OCI-LY7 (cell line): ENCODE data around the gene LRRC75A.
"Not testable (repeated sequence)": the region's sequence is repeated elsewhere in the genome, so short reads cannot be mapped to it uniquely, and the experiment has no call there.

Source experiments
- EZH2phosphoT487 ChIP-seq: fragments of 200-600 bp; sonication (generic); IDR thresholded peaks from 2 replicates; pipeline ENCODE4 v1.6.1; 2018; ENCODE audit warnings: low read depth, borderline replicate concordance, mild to moderate bottlenecking, mixed run types, antibody characterized with exemption, low read length, moderate library complexity, mixed read lengths
- TF ChIP-seq, protein P1 (sequence below): fragments of 200-600 bp; sonication (generic); conservative IDR thresholded peaks from 2 replicates; pipeline ENCODE4 v1.5.1; 2014; ENCODE audit warnings: mild to moderate bottlenecking, antibody characterized with exemption, low read length, moderate library complexity, mixed read lengths

DNA sequence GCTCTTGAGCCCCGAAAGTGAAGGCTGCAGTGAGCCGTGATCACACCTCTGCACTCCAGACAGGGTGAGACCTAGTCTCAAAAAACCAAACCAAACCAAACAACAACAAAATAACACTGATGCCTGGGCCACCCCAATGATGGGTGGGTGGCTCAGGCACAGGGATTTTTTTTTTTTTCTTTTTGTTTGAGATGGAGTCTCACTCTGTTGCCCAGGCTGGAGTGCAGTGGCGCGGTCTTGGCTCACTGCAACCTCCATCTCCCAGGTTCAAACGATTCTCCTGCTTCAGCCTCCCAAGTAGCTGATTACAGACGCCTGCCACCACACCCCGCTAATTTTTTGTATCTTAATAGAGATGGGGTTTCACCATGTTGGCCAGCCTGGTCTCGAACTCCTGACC lies 39.7 kb downstream of the LRRC75A start:
- TF ChIP-seq, protein P1, sequence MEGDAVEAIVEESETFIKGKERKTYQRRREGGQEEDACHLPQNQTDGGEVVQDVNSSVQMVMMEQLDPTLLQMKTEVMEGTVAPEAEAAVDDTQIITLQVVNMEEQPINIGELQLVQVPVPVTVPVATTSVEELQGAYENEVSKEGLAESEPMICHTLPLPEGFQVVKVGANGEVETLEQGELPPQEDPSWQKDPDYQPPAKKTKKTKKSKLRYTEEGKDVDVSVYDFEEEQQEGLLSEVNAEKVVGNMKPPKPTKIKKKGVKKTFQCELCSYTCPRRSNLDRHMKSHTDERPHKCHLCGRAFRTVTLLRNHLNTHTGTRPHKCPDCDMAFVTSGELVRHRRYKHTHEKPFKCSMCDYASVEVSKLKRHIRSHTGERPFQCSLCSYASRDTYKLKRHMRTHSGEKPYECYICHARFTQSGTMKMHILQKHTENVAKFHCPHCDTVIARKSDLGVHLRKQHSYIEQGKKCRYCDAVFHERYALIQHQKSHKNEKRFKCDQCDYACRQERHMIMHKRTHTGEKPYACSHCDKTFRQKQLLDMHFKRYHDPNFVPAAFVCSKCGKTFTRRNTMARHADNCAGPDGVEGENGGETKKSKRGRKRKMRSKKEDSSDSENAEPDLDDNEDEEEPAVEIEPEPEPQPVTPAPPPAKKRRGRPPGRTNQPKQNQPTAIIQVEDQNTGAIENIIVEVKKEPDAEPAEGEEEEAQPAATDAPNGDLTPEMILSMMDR, result not testable (repeated sequence)
- TF ChIP-seq EZH2phosphoT487, result not testable (repeated sequence)
